ENCODE data around the gene UGT1A5.

The UGT1A5 gene

DNA sequence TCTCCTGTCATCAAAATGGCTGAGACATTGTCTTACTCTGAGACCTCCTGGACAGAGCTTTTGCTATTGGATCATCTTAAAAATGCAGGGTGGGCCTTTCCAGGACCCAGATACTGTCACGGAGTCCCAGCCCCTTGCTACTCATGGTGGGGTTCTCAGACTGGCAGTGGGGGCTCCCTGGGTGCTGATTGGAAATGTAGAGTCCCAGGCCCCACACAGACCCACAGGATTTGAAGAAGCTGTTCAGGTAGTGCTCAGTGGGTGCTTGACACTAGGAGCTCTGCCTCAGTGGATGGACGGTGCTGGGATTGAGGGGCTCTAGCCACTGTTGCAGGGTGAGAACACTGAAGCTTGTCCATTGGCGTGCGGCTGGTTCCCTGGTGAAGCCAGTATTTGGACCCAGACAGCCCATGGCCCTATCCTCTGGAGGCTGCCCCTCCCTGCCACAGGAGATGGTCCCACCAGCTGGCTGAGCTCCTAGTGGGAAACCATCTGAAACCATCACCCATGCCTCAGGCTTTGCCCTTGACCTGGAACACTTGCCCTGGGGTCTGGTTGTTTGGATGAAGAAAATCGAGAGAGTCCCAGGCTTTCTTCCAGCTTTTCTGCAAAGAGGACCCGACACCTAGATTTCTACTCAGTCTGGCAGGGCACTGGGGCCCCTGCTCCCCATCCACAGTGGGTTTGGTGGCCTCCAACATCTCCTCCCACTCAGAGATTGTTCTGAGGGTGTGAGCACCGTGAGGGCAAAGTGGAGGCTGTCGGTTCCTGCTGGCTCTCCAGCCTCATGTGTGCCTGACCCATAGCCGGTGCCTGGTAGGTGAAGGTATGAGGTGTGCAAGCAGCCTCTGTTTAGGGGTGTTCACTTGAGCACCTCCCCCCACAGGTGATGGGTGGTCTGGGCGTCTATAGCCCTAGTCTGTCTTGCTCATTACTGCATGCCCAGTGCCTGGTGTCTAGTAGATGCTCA lies 95.5 kb downstream of the UGT1A5 start:
- no peak for DNase-seq (ENCODE audit: low read depth, low spot score)

DNA sequence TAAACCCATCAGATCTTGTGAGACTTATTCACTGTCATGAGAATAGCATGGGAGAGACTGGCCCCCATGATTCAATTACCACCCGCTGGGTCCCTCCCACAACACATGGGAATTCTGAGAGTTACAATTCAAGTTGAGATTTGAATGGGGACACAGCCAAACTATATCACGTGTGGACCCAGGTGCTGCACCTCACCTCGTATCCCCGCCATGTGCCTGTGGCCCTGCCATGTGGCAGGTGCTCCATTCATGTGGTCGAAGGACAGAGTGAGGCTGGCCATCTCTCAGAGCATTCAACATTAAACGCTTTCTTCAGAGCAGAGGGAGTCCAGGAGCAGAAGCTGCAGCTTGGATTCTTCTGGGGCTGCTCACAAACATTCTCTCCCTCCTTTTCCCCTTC lies 97.7 kb downstream of the UGT1A5 start:
- no peak for DNase-seq (ENCODE audit: low read depth, low spot score)

DNA sequence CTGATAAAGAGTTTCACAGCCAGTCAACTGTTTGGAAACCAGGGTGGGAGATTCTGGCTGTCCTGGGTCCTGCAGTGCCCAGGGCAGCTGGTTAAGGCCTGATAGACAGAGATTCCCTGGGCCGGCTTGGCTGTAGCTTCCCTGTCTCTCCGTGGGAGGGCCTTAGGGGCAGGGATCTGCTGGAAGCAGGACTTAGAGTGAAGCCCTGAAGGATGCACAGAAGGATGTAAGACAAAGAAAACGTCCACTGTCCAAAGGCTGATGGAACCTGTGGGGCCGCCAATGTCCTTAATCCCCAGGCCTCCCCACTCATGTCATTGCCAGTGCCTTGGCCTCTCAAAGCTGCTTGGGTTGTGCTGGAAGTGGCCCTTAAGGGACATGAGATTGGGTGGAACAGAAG lies 98.4 kb downstream of the UGT1A5 start:
- no peak for DNase-seq (ENCODE audit: low read depth, low spot score)

DNA sequence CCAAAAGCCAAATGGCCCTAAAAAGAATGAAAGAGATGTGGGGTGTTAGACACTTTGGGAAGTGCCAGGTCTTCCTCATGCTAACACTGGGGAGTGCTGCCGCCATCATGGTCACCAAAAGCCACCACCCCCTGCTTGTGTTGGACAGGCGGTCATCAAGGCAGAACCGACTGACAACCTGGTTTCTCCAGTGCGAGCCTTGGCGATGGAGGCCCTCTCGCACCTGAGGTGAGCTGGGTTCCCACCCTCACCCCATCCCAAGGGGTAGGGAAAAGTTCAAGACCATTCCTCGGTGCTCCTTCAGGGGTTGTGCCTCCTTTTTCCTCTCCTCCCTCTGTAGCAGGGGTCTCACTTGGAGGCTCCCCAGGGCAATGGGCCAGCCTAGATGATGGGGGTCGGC lies 99.0 kb downstream of the UGT1A5 start:
- no peak for DNase-seq (ENCODE audit: low read depth, low spot score)

DNA sequence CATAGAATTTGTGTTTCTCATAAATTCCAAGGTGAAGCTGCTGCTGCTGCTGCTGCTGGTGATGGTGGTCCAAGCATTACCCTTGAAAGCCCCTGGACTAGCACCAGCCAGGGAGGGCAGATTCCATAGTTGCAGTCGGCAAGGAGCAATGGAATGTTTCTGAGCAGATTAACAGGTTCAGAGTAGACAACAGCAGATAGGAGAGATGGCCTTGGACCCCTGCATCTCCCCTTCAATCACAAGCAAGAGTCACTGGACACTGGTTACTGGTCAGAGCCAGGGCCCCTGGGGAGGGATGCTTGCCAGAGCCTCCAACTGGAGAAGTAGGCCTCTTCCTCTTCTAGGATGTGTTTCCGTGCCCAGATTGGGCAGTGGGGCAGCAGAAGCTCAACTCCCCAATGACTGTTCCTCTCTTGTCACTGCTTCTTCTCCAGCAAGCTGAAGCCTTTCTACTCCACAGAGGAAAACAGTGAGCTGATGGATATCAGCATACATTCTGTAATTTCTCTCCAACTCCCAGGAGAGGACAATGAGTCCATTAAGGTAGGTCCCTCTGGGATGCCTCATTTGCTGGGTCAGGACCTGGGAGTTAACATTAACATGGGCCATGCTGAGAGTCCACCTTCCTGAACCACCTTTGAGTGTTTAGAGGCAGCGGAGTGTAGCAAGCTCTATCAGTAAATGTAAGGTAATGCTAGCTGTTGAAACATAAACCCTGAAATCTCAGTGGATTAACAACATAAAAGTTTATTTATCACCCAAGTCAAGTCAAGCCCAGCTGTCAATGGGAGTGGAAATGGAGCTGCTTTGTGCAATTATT lies 100.7 kb downstream of the UGT1A5 start:
- no peak for DNase-seq (ENCODE audit: low read depth, low spot score)

DNA sequence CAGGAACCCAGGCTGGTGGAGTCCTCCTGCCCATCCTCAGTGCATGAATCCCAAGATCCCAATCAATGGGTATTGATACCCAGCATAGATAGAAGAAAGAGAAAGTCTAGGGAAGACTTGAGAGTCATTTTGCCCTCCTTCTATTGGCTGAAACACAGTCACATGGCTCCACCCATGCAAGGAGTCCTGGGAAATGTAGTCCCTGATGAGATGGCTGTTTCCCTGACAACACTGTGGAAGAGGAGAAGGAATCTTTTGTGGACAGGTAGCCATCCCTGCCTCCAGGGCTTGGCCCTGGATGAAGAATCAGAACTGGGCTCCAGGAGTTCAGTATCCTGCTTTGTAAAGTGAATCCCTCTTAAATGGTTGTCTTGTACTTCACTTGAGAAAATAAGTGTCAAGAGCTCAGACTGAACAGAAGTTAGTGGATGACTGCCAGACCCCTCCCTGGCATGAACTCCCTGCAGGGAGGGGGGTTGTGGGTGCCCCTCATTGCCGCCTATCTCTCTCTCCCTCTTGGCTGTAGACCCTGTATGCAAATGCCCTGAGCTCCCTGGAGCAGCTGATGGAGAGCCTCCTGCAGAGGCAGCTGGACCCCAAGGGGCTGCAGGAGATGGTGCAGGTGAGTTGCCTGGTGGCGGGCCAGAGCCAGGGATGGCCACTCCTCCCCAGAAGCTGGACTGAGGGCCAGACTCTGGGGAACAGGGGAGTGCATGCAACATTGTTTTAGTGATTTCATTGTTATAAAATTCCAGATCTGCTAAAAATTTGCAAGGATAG lies 101.5 kb downstream of the UGT1A5 start:
- no peak for DNase-seq (ENCODE audit: low read depth, low spot score)

DNA sequence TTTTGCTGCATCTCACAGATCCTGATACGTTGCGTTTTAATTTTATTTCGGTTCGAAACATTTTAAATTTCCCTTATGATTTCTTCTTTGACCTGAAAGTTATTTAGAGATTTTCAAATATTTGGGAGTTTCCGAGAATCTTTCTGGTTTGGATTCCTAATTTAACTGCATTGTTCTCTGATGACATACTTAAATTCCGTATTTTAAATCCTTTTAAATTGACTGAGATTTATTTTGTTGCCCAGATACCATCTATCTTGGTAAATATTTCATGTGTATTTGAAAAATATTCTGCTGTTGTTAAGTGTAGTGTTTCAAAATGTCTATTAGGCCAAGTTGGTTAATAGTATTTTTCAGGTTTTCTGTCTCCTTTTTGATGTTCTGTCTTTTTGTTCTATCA lies 103.2 kb downstream of the UGT1A5 start:
- no peak for DNase-seq (ENCODE audit: low read depth, low spot score)

DNA sequence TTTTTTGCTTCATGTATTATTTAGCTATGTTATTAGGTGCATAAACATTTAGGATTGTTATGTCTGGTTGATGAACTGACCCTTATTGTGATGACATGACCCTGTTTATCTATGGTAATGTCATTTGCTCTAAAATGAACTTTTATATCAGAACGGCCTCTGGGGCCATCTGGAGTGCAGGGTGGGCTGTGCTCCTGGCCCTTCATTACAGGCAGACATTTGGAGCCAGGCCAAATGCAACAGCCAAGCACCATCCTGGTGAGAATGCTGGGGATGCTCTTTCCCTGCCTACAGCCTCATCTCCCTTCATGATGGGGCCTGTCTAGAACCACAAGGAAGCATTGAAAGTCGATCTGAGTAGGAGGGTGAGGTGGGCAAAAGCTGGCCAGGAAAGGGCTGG lies 103.6 kb downstream of the UGT1A5 start:
- no peak for DNase-seq (ENCODE audit: low read depth, low spot score)

DNA sequence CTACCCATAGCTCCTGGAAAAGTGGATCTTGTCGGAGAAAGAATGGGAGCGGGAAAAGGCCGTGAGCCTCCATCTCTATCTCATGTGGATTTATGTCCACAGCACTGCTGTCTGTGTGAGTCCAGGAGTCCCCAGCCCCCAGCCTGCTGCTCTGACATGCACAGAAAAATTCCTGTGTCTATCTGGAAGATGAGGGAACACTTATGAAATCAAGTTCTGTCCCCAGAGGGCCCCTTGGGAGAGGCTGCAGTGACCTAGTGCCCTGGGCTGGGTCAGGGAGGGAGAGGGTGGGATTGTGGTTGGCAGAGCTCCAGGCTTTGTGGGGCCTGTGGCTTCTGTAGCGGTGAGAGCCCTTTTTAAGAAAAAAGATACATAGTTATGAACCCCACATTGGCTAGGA lies 104.1 kb downstream of the UGT1A5 start:
- DNase-seq (ENCODE audit: low read depth, low spot score): no peak

DNA sequence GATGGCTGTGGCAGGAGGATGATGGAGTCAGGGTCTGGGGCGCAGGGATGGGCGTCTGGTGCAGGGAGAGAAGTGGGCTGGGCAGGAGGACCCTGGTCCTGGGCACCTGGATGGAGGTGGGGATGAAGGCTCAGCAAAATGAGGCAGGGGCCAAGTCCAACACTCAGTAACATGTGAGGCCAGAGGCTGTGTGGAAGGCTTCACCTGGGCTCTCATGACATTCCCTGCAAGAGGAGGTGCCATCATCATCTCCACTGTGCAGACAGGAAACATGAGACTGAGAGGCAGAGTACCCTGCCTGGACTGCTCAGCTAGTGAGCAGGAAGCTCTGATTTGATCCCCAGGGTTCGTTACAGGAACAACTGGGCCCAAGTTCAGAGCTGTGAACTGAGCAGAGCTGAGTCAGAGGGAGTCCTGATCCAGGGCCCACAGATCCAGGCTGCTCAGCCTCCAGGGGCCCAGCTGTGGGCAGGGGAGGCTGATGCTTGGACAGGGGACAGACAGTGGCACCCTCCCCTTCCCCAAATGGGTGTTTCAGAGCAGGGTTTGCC lies 104.7 kb downstream of the UGT1A5 start:
- no peak for DNase-seq (ENCODE audit: low read depth, low spot score)

DNA sequence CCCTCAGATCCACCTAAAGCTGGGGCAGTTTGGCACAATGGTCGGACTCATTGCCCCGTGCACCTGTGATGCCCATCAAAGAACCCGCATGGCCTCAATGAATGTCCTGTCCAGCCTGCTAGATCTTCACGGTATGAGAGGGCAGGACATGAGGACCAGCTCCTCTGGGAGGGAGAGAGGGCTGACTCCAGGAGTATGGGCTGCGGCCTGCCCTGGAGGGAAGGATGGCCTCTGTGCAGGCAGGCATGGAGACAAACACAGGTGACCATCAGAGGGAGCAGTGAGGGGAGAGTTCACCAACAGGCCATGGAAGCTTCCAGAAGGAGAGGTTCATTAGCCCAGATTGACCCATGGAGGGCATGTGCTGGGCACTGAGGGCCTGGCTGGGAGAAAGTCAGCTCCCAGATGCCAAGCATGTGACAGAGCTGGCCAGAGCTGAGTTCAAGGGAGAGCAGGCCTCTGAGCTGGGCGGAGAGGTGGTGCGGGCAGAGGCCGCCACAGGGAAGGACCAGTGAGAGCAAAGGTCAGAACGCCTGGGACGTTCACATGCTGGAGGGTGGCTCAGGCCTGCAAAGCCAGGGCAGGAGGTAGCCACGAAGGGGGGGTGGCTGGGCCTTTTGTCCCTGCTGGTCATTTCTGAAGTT lies 105.4 kb downstream of the UGT1A5 start:
- DNase-seq (ENCODE audit: low read depth, low spot score): no peak

DNA sequence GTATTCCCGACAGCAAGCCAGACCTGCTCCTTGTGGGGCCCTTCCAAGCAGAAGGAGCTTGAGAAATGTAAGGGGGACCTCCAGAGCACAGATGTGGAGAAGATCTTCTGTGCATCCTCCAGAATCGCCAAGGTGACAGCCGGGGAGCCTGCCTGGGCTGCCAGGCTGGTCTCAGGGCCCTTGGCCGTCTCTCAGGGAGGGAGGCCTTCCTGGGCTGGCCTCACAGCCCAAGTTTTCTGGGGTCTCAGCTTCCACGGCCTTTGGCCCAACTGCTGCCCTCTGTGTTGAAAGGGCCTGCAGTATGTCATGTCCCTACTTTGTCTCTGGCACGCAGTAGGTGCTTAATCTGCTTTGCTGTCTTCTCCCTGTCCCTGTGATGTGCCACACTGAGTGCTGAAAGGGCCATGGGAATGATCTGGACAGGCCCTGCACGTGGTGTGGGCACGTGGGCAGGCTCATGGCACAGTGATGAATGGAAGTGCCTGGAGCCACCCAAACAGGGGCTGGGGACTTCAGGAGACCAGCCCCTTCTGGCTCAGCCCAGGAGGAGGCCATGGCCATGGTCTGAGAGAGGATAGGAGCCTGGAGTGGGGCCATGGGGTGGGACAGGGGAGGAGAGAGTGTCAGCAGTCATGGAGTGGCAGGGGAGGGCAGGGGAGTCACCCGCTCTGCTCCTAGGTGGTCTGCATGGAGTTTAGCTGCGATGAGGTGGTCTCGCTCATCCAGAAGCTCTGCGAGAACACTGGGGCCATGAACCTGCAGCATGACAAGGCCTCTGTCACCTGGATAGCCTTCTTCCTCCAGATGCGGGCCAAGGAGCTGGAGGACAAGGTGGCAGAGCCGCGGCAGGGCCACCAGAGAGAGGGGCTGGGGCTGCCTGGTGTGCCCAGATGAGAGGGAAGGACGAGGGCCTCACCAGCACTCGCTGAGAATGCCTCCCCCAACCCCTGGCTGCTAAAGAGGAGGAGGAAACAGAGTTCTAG lies 106.2 kb downstream of the UGT1A5 start:
- DNase-seq (ENCODE audit: low read depth, low spot score): no peak

DNA sequence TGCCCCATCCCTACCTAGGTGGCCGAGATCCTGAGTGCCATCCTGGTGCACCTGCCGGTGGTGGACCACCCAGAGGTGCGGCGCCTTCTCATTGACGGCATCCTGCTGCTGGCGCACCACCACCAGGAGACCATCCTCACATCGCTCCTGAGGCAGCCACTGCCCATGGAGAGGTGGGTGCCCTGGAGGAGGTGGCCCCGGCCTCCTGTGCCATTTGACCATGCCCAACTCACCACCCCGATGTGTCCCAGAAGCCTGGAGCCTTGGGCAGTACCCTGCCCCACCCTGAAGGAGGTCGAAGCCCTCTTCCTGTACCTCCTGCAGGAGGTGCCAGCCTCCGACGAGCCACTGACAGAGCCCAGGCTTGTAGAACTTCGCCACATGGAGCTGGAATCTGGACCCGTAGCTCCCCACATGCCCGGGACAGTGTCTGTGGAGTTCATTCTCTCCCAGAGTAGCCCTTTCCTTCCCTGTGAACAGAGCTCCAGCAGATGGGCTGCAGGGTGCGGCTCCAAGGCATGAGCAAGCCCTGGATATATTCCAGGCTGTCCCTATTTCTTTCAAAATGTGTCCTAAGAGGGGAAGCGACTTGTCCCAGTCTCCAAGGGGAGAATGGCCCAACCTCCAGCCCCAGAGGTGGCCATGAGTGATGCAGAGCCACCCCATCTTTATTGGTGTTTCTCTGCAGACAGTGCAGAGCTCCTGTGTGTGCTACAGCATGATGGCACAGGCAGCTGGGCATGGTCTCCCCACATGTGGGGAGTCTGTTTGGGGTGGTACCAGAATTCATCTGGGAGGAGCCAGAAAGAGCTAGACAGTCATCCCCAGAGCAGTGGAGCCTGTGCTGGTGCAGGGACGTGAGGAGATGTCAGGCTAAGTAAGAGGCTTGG lies 107.4 kb downstream of the UGT1A5 start:
- DNase-seq (ENCODE audit: low read depth, low spot score): no peak

DNA sequence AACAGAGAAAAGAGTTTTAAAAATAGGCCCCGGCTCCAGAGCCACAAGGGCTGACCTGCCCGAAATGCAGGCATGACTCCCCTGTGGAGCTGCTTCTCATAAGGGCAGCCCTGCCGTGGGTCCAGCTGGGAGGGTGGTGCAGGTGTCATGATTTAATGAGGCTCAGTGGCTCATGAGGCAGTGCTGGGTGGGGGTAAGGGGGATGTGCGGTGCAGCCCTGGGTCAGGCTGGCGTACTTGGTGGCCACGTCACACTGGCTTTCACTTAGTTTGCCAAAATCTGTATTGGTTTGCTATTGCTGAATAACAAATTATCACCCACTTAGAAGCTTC lies 108.0 kb downstream of the UGT1A5 start:
- DNase-seq (ENCODE audit: low read depth, low spot score): no peak

DNA sequence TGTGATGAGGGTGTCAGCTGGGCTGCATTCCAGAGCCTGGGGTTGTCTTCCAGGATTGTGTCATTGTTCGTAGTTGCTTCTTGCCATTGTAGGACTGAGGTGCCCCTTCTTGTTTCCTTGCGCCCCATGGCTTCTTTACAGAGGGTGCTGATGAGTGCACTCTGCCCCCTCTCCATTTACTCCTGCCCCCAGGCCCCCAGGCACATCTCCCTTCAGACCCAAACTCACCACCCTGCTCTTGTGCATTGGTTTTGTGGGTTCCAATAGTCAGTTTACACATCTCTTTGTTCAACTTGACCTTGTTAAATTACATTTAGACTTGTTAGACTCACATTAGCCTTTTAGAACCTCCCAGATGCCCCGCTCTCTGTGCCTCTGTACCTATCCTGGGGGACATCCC lies 108.5 kb downstream of the UGT1A5 start:
- no peak for DNase-seq (ENCODE audit: low read depth, low spot score)

DNA sequence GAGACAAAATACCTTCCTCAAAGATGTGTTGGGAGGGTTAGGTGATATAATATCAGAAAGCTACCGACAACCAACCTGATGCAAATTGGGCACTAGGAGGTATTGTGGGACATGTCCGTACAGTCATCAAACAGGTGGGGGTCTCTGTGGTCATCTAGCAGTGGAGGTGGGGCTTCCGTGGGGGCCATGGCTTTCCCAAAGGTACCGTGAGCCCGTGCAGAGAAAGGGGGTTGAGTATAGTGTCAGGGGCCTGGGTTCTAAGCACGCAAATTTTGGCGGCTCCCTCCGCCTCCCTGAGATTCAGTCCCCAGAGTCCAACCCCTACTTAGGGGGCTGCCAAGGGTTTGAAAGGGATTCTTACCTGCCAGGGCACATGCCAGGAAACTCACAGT lies 109.0 kb downstream of the UGT1A5 start:
- no peak for DNase-seq (ENCODE audit: low read depth, low spot score)

DNA sequence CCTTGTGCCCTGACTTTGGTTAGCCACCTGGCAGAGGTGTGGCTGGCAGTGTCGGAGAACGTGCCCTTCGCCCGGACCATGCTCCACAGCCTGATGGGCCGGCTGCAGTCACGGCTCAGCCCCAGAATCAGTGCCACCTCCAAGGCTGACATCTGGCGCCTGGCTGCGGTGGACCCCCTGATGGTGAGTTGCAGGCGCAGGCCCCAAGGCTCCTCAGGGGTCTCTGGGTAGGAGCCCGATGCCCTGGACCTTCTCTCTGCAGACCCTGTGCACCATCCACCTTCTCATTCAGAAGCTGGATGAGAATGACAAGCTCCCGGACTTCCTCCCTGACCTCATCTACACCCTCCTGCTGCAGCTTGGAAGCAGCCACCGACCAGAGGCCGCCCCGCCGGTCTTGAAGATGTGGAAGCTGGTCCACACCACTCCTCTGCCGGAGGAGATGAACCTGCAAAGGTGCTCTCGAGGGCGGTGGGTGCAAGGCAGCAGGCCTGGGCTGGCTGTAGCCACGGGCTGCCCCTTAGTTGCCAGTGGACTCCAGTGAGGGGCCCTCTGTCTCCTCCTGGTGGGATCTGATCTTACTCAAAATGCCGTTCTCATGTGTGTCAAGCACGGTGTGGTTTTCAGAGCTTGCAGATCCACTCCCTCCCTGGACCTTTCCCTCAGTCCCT lies 109.5 kb downstream of the UGT1A5 start:
- DNase-seq (ENCODE audit: low read depth, low spot score): no peak

Measured in smooth muscle cell of the brain vasculature (primary cell).